ENCODE results near the gene VRK1.

GRCh38 chr14:96909841-96910364, 112.7 kb downstream of the VRK1 start:
- TF ChIP-seq, protein P1, sequence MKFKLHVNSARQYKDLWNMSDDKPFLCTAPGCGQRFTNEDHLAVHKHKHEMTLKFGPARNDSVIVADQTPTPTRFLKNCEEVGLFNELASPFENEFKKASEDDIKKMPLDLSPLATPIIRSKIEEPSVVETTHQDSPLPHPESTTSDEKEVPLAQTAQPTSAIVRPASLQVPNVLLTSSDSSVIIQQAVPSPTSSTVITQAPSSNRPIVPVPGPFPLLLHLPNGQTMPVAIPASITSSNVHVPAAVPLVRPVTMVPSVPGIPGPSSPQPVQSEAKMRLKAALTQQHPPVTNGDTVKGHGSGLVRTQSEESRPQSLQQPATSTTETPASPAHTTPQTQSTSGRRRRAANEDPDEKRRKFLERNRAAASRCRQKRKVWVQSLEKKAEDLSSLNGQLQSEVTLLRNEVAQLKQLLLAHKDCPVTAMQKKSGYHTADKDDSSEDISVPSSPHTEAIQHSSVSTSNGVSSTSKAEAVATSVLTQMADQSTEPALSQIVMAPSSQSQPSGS (IDR thresholded peaks at IDR 0.05; ENCODE audit: low read length), result no peak
- TF ChIP-seq CHD1 (IDR thresholded peaks at IDR 0.05; ENCODE audit: low read depth, low read length) (no peak), STAT3 (IDR thresholded peaks at IDR 0.05; ENCODE audit: low read depth, low read length) (no peak), EP300 (IDR thresholded peaks at IDR 0.05; ENCODE audit: borderline replicate concordance in 1 of 2, control insufficient read depth in 1 of 2, low read depth in 2 of 2, low read length in 2 of 2) (no peak), RFX5 (IDR thresholded peaks at IDR 0.05; ENCODE audit: low read depth, low read length) (no peak), POLR2A (IDR thresholded peaks at IDR 0.05; ENCODE audit: low read depth, low read length) (no peak), TBL1XR1 (IDR thresholded peaks at IDR 0.05; ENCODE audit: low read depth, low read length) (no peak), FOS (IDR thresholded peaks at IDR 0.05; ENCODE audit: borderline replicate concordance, extremely low read depth, insufficient read length) (no peak), YY1 (IDR thresholded peaks at IDR 0.05; ENCODE audit: low read depth, low read length) (no peak)
- TF ChIP-seq, protein P2, sequence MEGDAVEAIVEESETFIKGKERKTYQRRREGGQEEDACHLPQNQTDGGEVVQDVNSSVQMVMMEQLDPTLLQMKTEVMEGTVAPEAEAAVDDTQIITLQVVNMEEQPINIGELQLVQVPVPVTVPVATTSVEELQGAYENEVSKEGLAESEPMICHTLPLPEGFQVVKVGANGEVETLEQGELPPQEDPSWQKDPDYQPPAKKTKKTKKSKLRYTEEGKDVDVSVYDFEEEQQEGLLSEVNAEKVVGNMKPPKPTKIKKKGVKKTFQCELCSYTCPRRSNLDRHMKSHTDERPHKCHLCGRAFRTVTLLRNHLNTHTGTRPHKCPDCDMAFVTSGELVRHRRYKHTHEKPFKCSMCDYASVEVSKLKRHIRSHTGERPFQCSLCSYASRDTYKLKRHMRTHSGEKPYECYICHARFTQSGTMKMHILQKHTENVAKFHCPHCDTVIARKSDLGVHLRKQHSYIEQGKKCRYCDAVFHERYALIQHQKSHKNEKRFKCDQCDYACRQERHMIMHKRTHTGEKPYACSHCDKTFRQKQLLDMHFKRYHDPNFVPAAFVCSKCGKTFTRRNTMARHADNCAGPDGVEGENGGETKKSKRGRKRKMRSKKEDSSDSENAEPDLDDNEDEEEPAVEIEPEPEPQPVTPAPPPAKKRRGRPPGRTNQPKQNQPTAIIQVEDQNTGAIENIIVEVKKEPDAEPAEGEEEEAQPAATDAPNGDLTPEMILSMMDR (IDR thresholded peaks at IDR 0.05 in 2 of 3, conservative IDR thresholded peaks at IDR 0.05 in 1 of 3; ENCODE audit: control insufficient read depth in 2 of 3, extremely low read depth in 1 of 3, insufficient read depth in 1 of 3, low read depth in 3 of 3, low read length in 3 of 3), result no peak

Data from GM12878 (cell line).